GM18861 (cell line): ENCODE results near the gene PBRM1.

ENCODE experiments used
- ATAC-seq: cut with Tn5 transposase; IDR thresholded peaks from one replicate; pipeline ENCODE4 v1.9.1; 2021; ENCODE audit not compliant: unreplicated experiment

PBRM1 gene

DNA sequence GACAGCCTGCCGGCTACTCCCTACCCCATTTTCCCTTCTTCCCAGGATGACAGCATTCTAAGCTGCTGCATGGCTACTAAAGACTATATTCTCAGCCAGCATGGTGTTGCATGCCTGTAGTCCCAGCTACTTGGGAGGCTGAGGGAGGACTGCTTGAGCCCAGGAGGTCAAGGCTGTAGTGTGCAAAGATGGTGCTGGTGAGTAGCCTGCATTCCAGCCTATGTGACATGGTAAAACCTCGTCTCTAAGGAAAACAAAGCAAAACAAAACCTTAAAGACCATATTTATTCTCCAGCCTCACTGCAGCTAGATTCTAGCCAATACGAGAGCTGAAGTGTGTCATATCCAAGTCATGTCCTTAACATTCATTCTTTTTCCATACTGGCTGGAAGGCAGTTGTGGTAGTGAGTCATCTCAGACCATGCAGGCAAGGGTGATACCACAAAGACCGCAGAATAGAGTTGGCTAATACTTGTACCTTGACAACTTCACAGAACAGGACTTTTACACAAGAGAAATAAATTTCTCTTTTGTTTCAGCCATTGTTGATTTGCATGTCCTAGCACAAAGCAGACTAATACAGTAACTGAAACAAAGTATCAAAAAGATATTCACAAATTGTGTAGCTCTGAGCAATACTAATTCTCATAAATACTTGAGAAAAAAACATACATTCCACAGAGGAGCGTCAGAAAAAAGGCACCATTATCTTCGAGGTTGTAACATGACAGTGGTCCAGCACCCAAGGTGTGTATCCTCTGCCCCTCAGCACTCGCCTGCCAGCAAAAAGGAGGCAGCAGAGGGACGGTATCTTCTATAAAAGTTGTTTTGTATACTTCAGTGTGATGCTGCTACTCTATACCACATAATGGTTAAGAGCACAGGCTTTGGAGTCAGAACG is 14.8 kb downstream of the PBRM1 start:
- peak; percentile 87 for ATAC-seq

DNA sequence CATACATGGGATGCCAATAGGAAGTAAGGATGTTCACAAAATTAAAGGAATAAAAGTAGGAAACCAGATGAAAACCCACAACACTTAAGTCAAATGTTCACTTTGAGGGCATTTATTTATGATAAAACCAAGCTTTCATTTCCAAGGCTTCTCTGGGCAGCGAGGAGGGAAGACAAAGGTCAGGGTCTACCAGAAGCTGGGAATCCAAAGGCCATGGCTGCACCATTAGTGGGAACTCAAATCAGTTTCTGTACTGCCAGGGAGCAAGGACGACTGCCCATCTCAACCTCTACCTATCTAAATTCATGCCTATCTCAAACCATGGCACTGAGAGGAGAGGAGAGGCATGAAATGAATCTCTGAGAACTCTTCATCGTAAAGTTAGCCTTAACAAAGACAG is 22.6 kb downstream of the PBRM1 start:
- no peak for ATAC-seq

DNA sequence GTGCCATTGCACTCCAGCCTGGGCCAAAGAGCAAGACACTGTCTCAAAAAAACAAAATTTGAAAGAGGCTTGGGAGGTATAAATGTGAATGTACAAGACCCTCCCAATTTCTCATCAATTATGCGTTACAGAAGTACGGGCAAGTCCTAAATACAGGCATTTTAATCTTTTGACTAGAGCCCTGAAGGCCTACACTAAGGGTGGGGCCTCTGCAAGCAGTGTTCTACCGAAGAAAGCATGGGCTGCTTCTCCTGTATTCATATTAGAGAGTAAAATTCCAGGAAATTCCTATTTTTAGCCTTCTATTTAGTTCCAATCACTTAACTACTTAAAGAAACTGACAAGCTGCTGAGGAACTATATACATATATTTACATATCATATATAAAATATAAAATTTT is 25.7 kb downstream of the PBRM1 start:
- no peak for ATAC-seq

DNA sequence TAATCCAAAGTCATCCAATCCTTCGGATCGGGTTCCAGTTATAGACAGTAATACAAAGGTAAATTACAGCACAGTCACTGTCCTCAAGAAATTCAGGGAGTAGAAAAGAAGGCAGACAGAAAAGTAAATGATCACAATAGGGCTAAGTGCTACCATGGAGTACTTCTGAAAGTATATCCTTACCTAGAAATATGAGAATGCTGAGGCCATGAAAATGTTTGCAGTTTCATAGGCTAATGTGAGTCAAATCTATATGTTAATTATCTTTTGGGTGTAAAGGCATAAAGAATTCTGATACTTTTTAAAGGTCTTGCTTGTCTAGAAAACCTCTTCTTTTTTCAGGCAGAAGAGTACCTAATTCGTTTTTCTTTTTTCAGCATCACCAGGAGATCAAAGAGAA is 29.8 kb downstream of the PBRM1 start:
- ATAC-seq = no peak

DNA sequence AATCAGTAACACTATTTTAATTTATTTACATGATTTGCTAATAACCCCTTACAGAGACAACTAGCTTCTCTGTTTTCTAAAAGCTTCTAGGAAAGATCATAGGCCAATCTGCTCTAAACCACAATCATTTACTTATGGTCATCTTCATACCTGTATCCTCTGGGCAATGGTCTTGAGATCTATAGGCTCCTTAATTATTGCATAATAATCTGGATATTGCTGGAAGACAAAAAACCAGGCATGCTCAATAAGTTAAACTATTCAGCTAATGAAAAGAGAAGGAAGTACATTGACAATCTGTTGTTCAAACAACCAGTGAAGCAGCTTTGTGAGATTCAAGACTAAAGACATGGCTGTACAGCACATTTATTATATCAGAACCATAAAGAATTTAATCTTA is 34.1 kb downstream of the PBRM1 start:
- ATAC-seq = no peak

DNA sequence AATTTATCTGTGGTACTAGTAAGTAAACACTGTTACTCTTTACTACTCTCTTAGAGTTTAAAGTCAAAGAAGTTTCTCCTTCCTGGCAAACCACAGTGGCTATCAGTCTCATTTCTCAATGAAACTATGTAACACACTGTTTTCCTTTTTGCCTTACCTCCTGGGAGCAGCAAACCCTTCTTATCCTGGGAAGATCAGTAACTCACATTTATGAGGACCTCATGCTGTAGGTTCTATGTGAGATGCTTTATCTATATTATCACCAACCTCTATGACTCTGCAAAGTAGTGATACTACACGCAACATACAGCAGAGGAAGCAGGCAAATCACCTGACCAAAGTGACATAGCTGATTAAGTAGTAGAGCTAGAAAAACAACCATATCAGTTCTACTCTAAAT is 35.3 kb downstream of the PBRM1 start:
- ATAC-seq = no peak

DNA sequence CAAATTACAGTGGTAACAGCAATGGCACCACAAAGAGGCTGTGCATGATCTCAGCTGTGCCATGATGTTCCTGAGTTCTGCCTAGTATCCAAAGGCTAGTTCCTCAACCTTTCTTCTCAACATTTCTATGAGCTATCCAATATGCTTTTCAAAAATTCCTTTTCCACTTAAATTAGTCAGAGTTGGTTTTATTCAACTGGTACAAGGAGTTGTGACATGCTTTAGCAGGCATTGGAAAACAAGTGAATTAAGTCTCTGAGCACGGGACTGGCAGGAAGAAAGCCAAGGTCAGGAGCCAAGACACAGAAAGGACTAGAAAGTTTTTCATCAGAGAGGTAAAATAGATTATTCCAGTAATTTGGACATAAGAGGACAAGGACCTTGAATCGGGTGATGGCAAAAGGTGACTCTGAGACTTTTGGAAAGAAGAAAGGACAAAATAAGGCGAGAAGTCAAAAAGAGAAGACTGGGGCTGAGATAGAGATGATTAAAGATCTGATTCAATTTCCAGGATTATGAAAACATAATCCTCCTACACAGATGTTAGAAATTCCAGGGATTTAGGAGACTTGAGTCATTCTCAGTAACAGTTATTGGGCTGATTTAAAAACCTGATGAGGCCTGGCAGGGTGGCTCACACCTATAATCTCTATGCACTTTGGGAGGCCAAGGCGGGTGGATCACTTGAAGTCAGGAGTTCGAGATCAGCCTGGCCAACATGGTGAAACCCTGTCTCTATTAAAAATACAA is 36.1 kb downstream of the PBRM1 start:
- no peak for ATAC-seq

DNA sequence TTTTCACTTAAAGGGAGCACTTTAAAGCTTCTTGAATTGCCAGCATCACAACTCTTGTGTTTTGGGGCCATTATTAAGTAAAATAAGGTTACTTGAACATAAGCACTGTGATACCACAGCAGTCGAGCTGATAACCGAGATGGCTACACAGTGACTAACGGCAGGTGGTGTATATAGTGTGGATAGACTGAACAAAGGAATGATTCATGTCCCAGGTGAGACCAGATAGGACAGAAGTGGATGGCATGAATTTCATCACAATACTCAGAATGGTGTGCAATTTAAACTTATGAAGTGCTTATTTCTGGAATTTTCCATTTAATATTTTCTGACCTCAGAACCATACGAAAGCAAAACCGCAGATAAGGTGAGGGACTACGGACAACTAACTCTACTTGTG is 40.2 kb downstream of the PBRM1 start:
- no peak for ATAC-seq

DNA sequence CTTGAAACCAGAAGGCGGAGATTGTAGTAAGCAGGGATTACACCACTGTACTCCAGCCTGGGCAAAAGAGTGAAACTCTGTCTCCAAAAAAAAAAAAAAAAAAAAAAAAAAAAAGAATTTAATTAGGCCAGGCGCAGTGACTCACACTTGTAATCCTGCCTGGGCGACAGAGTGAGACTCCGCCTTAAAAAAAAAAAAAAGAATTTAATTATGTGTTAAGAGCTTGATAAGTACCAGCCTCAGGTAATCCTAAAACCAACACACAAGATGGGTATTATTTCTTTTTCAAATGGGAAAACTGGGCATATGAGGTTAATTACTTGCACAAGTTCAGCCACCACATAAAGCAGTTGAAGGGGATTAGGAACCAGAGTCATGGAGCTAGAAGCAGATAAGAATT is 49.0 kb downstream of the PBRM1 start:
- no peak for ATAC-seq

DNA sequence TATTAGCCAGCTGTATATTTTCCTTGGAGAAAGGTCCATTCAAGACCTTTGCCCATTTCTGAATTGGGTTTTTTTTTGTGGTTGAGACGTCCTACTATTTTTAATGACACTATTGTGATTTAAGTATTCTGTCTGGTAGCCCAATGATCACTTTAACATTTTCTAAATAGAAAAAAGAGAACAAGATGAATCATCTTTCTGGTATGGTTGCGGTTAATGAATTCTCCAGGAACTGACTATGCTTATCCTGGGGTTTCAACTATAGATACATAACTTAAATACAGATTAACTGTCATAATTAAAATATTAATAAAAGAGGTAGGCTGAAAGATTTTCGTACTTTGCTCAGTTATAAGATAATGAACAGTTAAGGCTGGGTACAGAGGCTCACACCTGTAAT is 51.9 kb downstream of the PBRM1 start:
- no peak for ATAC-seq

DNA sequence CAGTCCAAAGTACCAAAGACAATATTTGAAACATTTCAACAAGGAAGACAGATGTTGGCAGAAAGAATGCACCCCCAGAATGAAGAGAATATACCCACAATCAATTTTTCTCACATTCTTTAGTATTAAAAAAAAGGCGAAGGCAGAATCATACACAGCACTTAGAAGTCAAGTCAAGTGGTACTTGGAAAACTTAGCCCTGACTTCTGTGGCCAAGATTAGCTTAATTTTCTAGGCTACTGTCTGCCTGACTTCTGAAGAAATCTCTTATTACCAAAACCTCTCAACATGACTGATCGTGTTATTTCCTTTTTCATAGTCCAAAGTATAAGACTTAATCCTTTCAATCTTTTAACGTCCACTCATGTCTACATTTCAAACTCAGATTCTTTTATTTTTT is 60.7 kb downstream of the PBRM1 start:
- ATAC-seq = no peak

DNA sequence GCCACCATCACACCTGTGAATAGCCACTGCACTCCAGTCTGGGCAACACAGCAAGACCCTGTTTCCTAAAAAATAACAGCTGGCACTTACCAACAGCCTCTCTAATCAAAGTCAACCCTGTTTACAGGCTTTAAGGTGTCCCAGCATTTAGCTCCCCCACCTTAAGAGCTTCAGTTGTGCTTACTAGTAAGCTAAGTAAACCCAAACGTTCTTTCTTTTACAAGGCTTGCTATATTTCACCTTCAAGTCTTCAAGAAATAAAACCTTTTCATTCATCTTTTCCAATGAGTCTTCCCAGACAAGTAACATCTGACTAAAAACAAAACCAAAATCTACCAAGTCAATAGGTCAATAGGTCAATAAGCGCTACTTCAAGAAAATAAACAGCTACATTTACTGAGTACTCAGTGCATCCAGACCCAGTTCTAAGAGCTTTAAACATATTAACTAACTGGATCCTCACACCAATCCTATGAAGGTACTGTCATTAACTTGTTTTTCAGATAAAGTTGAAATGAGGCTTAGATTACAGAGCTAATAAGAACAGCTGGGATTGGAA is 62.4 kb downstream of the PBRM1 start:
- ATAC-seq = no peak

DNA sequence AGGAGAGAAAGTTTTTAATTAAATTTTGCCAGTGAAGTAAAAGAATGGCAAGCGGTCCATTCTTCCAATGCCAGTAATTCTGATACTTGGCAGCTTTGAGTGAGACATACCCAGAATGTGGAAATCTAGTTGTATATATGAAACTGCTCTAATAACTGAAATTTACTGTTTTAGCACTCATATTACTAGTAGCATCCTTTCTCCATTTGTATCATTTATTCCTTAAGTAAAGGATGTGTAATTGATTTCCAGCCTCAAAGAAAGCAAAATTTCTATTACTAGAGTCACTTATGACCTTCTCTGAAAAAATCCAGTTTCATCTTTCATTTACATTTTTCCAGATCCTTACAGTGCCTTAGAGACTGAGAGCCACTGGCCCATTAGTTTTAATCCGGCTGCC is 65.1 kb downstream of the PBRM1 start:
- no peak for ATAC-seq

DNA sequence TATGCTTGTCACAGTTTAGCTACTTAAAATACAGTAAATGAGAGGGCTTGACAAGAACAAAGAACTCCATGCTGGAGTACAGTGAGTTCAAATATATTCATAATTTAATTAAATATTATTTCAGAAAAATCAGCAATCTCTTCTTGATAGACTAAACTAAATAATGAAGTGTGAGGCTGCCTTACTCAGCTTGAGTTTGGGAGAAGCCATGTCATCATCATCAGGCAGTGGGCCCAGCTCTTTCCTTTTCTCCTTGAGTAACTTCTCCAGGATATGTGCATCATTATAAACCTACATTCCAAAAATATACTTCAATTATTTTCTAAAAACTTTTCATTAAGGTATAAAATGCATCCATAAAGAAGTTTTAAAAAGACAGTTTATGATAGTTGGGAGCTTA is 70.5 kb downstream of the PBRM1 start:
- ATAC-seq = no peak

DNA sequence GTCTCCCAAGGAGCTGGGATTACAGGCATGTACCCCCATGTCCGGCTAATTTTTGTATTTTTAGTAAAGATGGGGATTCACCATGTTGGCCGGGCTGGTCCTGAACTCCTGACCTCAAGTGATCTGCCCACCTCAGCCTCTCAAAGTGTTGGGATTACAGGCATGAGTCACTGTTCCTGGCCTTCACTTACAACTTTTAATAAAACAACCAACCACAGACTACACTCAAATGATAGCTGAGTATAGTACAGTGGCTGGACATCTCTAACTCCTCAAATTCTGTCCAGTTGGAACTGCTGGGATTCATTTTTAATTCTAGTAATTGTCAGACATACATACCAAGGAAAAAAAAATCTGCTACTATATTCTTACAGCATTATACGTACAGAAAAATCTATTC is 71.0 kb downstream of the PBRM1 start:
- no peak for ATAC-seq

DNA sequence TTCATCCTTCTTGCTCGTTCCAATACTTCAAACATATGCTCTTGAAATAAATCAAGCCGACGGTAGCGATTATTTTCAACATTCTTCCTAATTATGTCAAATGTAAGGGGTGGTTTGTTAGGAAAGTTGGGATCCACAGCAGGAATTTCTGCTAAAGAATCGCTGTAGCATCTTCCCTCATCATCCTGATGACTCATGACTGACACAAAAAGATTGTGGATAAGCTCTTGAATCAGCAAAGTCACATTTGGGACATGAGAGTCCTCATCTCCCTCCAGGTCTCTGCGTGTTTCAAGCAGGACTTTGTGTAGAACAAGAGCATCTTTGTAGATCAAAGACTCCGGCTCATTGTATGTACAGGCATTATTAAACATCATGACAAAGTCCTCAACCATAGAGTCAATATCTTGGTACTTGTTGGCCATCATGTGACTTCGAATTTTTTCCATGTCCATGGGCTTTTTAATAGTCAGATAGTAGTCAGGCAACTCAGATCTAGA is 76.3 kb downstream of the PBRM1 start:
- no peak for ATAC-seq

DNA sequence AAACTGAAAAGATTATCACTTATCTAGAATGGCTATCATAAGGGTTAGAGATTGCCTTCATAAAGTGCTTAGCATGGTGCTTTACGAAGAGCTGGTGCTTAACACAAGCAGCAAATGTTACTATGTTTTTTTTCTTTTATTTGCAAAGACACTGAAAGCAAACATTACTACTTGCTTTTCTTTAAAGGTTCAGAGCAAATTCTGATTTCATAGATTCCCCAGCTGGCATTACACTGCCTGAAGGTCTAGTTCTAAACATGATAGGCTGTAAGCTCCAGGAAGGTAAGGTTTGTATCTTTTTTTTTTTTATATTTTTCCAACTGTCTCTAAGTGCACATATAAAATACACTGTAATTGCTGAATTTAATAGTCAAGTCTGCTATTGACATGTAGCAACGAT is 77.4 kb downstream of the PBRM1 start:
- ATAC-seq = no peak

DNA sequence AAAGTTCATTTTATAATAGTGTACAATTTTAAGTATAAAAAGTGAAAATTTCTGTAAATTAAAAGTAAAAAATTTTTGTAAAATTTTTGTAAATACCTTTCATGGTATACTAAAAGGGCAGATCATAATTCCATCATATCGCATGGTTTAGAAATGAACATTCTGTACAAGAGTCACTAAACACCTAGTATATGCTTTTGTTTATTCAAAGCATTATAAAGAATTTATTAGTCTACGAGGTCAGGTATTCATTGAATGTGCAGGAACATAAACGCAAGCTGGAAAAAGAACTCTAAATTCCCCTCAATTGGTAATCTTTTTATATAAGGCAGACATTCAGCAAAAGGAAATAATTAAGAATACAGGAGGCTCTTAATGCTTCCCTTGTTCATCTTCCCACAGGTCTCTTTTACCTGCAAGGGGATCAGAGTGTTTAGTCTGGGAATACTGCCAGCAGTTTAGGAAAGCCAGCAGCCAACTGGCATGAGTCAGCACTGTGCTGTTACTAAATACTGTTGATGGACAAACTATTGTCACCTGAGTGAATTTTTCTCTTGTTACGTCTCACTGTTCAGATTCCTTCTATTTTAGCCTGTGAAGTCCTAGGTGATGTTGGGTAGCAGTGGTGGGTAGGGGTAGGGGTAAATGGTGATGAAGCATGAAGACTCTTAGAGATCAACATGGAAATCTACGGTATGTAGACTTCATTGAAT is 79.2 kb downstream of the PBRM1 start:
- ATAC-seq = no peak

DNA sequence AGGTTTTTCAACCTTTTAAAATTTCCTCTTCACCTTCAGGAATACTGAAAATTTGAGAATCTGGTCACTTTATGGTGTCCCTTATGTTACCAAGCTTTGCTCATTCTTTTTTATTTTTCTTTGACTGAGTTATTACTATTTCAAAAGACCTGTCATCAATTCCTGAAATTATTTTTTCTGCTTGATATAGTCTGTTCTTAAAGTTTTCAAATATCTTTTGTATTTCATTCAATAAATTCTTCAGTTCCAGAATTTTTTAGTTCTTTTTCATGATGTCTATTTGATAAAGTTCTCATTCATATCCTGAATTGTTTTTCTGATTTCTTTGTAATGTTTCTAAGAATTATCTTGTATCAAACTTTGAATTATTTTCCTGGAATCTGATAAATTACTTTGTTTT is 85.5 kb downstream of the PBRM1 start:
- ATAC-seq = no peak

DNA sequence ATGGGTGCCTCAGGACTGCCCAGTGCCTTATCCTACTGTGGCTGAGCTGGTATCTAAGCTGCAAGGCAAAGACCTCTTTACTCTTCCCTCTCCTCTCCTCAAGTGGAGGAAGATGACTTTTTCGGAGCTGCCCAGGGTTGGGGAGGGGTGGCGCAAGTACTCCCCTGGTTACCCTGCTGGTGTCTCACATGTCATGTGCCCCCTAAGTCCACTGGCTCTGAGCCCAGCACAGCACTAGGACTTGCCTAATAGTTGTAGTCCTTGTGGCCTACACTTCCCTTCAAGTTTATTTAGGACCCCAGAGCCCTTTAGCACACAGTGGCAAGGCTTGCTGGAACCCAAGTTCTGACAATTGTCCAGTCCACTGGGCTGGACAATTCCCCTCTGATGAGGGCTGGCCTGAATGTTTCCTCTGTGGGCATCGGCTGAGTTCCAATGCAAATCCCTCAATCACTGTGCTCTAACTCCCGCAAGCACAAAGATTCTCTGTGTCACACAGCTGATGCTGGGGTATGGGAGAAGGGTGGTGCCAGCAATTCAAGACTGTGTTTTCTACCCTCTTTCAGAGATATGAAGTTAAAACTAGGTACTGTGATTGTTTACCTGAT is 89.0 kb downstream of the PBRM1 start:
- no peak for ATAC-seq

DNA sequence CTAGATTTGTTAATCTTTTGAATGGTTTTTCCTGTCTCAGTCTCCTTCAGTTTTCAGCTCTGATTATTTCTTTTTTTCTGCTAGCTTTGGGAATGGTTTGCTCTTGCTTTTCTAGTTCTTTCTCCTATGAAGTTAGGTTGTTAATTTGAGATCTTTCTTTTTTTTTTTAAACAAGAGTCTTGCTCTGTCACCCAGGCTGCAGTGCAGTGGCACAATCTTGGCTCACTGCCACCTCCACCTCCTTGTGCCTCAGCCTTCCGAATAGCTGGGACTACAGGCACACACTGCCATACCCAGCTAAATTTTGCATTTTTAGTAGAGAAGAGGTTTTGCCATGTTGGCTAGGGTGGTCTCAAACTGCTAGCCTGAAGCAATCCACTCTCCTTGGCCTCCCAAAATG is 92.6 kb downstream of the PBRM1 start:
- ATAC-seq = no peak
